ENCODE measurements around the gene RPL39L. TPM values are rescaled to one million over a fixed set of nuclear protein-coding genes. Genes with fewer than 3 reads are reported as not detected.
A peak's percentile ranks its signal among the peaks of the same experiment; 100 is the strongest.

The RPL39L gene
- total and polyA plus RNA-seq, 2 of the 13 experiments (the other 11 are each of a cell fraction or from before 2014, with no cell fraction given) = not detected

- TF ChIP-seq ZHX1 (CRISPR knock-in tag; IDR thresholded peaks at IDR 0.05; ENCODE audit: low read depth) = no peak
- 0 out of 2 replicates have a peak, but pooled peaks have one; percentile 38 for TF ChIP-seq ZNF770 (CRISPR knock-in tag; IDR thresholded peaks at IDR 0.05)
- TF ChIP-seq PRPF4 (IDR thresholded peaks at IDR 0.05; ENCODE audit: low read depth, low read length, poor library complexity, severe bottlenecking) = no peak
- no peak for TF ChIP-seq ZNF274 (CRISPR knock-in tag; IDR thresholded peaks at IDR 0.05)
- peak; percentile 65 for TF ChIP-seq ZBTB33 (CRISPR knock-in tag; IDR thresholded peaks at IDR 0.05)
- TF ChIP-seq TCF7 (IDR thresholded peaks at IDR 0.05; ENCODE audit: low read depth) = no peak
- TF ChIP-seq NAIF1 (CRISPR knock-in tag; IDR thresholded peaks at IDR 0.05; ENCODE audit: borderline replicate concordance) = no peak
- no peak for TF ChIP-seq CENPBD1 (CRISPR knock-in tag; IDR thresholded peaks at IDR 0.05; ENCODE audit: borderline replicate concordance, low read depth)
- TF ChIP-seq SATB2 (CRISPR knock-in tag; IDR thresholded peaks at IDR 0.05) = no peak
- no peak for TF ChIP-seq PAF1 (CRISPR knock-in tag; IDR thresholded peaks at IDR 0.05)
- no peak for TF ChIP-seq TRIM22 (IDR thresholded peaks at IDR 0.05)
- no peak for TF ChIP-seq HNF4G (IDR thresholded peaks at IDR 0.05; ENCODE audit: borderline replicate concordance, low read depth, low read length)
- no peak for TF ChIP-seq HNF4G (CRISPR knock-in tag; IDR thresholded peaks at IDR 0.05; ENCODE audit: borderline replicate concordance, low read depth)
- no peak for TF ChIP-seq ZNF768 (CRISPR knock-in tag; IDR thresholded peaks at IDR 0.05)
- no peak for TF ChIP-seq ZFAT (CRISPR knock-in tag; conservative IDR thresholded peaks at IDR 0.05)
- 0 out of 2 replicates have a peak, but pooled peaks have one; percentile 14 for TF ChIP-seq MIXL1 (CRISPR knock-in tag; IDR thresholded peaks at IDR 0.05)
- no peak for TF ChIP-seq ARID2 (CRISPR knock-in tag; IDR thresholded peaks at IDR 0.05; ENCODE audit: borderline replicate concordance)
- no peak for TF ChIP-seq TFAP4 (IDR thresholded peaks at IDR 0.05; ENCODE audit: borderline replicate concordance, low read depth)
- no peak for TF ChIP-seq NFE2 (CRISPR knock-in tag; IDR thresholded peaks at IDR 0.05)
- no peak for TF ChIP-seq EZH2 (conservative IDR thresholded peaks at IDR 0.05; ENCODE audit: low read depth, low read length)
- no peak for TF ChIP-seq MAFG (CRISPR knock-in tag; IDR thresholded peaks at IDR 0.05)
- no peak for TF ChIP-seq ZNF256 (CRISPR knock-in tag; conservative IDR thresholded peaks at IDR 0.05)
These were observed 58.4 kb downstream of the RPL39L start (continued) for GRCh38 chr3:187080799-187081450.

Data from HepG2 (cell line).